ENCODE measurements around the gene ADNP.

Gene ADNP

GRCh38 chr20:50848846-50849673, 82.2 kb downstream of the ADNP start:
- DNase-seq (ENCODE audit: low spot score): no peak

- no peak for DNase-seq (ENCODE audit: low spot score)
These were observed 82.9 kb downstream of the ADNP start for GRCh38 chr20:50848341-50848808.

- no peak for DNase-seq (ENCODE audit: low spot score)
These were observed 85.5 kb downstream of the ADNP start for GRCh38 chr20:50845566-50846215.

- no peak for DNase-seq (ENCODE audit: low spot score)
These were observed 86.7 kb downstream of the ADNP start for GRCh38 chr20:50844430-50845100.

GRCh38 chr20:50843331-50844276, 87.6 kb downstream of the ADNP start:
- no peak for DNase-seq (ENCODE audit: low spot score)

GRCh38 chr20:50842821-50843220, 88.4 kb downstream of the ADNP start:
- DNase-seq (ENCODE audit: low spot score): no peak

Measured in ecto neural progenitor cell (in vitro differentiated cells).